GM21737 (cell line): Measurements from ENCODE around the gene VPS26A.
"Not testable (repeated sequence)": the region's sequence is repeated elsewhere in the genome, so short reads cannot be mapped to it uniquely, and the experiment has no call there.

Experiments used
- ATAC-seq: cut with Tn5 transposase; IDR thresholded peaks from one replicate; pipeline ENCODE4 v1.9.1; 2021; ENCODE audit warnings: mild to moderate bottlenecking, moderate library complexity; ENCODE audit not compliant: unreplicated experiment

VPS26A gene

DNA sequence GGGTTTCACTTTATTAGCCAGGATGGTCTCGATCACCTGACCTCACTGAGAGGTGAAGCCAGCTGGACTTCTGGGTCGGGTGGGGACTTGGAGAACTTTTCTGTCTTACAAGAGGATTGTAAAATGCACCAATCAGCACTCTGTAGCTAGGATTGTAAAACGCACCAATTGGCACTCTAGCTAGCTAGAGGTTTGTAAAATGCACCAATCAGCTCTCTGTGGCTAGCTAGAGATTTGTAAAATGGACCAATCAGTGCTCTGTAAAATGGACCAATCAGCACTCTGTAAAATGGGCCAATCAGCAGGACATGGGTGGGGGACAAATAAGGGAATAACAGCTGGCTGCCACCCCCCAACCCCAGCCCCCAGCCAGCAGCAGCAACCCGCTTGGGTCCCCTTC is 51.3 kb downstream of the VPS26A start:
- not testable (repeated sequence) for ATAC-seq

DNA sequence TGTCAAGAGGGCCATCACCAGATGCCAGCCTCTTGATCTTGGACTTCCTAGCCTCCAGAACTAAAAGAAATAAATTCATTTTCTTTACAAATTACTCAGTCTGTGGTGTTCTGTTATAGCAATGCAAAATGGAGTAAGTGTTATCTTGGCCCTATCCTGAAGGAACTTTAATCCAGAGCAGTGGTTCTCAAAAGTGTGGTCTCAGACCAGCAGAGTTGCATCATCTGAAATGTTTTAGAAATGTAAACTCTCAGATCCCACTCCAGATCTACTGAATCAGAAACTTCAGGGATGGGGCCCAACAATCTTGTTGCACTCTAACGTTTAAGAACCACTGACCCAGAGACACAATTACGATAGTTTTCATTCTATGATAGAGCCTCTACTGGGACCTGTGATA is 52.8 kb downstream of the VPS26A start:
- ATAC-seq: no peak

DNA sequence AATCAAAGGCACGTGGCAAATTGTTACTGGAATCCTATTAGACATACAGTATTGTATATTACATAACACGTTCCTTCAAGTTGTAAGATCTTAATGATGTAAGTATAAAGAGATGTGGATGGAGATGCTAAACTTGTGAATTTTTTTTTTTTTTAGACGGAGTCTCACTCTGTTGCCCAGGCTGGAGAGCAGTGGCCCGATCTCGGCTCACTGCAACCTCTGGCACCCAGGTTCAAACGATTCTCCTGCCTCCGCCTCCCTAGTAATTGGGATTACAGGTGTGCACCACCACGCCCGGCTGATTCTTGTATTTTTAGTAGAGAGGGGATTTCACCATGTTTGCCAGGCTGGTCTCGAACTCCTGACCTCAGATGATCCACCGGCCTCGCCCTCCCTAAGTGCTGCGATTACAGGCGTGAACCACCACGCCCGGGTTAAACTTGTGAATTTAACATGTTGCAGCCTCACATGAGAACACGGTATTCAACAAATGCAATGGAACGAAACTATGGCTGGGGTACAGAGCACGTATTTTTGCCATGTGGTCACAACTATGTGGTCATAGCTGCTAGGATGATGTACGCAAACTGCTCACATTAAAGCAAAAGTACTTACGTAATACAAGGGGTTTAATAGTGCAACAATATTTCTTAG is 55.2 kb downstream of the VPS26A start:
- ATAC-seq: peak; percentile 20

DNA sequence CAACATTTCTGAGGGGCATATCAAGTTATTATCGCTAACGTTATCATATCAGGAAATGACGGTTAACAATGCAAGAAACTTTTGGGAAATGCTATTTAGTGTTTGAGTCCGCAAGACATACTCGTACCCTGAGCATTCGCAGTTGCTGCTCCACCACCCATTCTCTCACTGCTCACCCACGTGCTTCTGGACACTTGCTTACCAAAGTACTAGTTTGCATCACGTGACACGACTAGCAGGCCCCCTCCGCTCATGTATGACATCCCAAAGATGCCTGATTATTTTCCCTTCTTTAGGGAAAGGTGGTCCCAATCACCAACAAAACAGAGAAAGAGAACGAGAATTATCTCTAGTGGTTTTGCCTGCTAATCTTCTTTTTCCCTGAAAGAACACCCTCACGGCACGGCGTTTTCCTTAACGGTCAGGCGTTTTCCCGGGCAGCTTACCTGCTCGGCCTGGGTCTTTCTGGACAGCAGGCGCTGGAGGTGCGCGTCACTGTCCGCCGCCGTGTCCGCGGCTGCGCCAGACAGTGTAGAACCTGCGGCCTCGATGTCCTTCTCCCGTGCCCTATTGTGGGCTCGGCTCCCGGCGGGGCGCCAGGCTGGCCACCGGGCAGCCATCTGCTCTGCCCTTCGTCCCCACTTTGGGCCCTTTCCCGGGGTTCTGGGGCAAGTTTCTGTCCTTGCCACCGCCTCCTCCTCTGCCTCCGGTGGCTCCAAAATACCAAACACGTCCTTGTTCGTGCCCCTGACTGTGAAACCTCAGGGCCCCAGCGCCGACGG is 56.0 kb downstream of the VPS26A start, which contains the start of gene SUPV3L1:
Gene SUPV3L1, plus strand, starts transcription at position 492 of the 782 bp plus-strand sequence. Its CDS starts 58 bp downstream, at position 550.
- ATAC-seq: peak; percentile 82

DNA sequence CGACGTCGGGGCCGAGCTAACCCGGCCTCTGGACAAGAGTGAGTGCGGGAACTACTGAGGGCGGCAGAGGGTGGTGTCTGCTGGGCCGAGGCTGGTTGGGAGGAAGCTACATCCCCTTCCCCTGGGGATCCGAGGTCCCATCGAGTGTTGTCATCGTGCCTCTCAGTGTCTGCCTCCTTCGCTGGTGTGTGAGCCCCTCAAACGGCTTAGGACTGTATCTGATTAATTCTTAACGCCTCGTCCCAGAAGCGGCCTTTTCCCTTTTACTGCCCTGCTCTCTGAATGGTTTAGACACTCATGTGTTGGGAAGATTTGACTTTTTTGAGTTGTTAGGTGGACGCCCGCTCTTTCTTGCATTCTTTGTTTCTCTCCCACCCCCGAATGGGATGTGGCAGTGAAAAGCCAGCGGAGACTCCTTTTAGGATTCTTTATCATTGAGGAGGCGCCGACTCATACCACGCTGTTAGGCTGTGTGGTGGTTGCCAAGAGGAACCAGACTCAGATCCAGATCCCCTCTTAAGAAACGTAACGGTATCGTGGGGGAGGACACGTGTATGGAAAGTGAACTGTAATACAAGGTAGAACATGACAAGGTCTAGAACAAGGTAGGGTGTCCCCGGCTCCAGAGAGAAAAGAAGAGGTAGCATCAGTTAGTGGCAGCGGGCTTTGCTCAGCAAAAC is 56.7 kb downstream of the VPS26A start:
- peak; percentile 9 for ATAC-seq

DNA sequence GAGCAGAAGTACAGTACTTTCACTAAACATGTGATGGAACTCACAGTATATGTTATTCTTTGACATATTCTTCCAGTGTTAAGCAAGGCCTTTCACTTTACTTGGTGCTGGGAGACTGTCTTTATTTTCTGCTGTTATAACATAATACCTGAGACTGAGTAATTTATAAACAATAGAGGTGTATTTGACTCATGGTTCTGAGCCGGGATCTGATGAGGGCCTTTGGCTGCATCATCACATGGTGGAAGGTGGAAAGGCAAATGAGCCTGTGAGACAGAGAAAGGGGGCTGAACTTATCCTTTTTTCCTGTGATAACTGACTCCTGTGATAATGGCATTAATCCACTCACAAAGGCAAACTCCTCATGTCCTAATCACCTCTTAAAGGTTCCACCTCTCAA is 57.5 kb downstream of the VPS26A start:
- ATAC-seq: no peak

DNA sequence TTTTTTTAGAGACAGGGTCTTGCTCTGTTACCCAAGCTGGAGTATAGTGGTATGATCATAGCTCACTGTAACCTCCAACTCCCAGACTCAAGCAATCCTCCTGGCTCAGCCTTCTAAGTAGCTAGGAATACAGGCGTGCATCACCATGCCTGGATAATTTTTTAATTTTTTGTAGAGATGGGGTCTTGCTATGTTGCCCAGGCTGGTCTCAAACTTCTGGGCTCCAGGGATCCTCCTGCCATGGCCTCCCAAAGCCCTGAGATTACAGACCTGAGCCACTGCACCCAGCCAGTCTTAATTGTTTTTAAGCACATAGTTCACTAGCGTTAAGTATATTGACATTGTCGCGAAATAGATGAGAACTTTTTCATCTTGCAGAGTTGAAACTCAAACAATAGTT is 58.0 kb downstream of the VPS26A start:
- no peak for ATAC-seq

DNA sequence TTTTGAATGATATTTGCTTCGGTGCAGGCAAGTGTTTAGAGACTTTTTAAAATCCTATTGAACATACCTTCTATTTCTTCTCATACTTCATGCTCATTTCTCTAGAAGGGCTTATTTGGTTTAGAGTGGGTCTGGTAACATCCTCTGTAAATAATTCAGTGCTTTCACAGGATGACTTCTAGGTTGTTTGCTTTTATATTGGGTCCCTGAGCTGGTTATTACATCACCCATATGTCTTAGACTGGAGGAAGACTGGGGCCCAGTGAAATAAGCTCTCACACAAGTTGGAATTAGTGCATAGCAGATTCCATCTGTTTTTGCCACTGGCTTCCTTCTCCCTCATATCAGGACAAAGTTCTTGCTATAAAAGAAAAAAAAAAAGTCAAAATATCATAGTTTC is 62.5 kb downstream of the VPS26A start:
- ATAC-seq: no peak

DNA sequence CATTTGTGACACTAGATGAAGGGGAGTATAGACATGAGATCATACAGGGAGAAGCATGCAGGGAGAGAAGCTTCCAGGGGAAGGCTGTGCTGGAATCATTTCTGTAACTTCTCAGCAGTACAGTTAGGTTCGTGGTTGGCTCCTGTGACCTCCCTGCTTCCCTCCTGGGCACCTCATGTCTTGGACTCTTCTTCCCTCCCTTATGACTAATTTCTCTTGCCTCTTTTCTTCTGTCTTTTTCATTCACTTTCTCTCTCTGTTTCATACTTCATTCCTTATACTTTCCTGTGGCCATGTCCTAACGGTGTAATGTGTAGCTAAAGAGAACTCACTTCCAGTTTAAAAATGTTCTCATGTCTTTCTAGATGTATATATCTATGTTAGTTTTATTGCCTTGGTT is 77.1 kb downstream of the VPS26A start:
- ATAC-seq: no peak

DNA sequence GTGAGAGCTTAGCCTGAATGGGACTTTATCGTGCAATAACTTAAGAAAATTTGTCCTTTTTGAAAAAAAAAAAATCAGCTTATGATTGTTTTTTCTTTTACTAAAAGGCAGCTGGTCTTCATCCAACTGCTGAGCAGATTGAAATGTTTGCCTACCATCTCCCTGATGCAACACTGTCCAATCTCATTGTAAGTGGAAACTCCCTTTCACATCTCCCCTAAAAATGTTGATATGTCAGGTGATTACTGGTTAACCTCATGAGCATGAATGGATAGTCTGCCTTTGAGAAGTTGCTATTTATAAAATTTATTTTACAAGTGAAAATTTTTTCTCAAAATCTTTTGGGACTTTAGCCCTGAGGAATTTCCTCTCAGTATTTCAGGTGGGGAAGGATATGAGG is 78.4 kb downstream of the VPS26A start:
- ATAC-seq: no peak

DNA sequence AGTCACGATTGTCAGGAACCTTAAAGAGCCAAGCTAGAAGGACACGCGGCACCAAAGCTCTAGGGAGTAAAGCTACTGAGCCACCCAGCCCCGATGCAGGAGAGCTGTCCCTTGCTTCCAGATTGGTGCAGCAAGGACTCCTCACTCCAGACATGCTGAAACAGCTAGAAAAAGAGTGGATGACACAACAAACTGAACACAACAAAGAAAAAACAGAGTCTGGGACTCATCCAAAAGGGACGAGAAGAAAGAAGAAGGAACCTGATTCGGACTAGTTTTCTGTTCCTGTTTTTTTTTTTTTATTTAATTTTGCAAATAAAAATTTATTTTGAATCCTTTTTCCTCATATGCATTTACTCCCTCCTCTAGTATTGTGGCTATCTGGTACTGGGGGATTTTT is 84.8 kb downstream of the VPS26A start:
- ATAC-seq: no peak

DNA sequence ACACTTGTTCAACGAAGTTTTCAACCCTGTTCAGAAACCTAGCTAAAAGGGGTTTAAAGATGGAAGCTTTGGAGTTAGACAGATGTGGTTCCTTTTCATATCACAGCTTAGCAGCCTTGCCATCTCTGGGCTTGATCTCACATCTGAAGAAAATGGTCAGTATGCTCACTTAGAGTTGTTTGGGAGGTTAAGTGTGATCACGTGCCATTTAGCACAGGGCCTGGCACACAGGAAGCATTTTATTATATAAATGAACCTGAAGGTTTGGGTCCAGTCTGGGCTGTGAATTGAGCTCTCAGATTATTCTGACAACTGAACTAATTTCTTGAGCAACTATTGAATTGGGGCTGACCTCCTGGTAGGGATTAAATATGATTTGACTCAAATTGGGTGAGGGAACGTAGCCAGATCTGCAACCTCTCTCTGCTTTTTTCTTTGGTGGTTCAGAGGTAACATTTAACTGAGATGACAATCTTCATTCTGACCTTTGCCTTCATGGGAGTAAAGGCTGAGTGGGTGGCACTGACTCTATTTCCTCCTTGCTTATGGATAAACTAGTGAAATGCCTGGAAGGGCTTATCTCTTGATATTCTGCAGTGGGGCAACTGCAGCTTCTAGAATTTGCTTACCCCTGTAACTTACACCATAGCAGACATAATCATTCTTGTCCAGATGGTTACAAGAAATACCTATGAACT is 86.0 kb downstream of the VPS26A start:
- ATAC-seq: no peak

DNA sequence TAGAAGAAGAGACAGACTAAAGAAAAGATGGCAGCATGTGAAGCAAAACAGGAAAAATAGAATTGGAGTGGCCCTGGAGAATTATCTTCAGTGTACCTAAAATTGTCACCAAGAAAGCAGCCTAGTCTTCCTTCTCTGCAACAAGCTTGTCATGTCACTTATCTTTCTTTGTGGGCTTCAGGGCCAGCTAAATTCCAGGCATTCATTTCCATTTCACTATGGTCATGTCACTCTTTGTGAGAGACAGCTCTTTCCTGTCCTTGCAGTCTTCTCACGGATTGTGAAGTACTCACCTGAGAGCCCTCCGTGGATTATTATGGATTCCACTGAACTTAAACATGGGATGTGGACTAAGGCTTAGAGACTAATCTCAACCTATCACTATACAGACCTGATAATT is 87.1 kb downstream of the VPS26A start:
- no peak for ATAC-seq

DNA sequence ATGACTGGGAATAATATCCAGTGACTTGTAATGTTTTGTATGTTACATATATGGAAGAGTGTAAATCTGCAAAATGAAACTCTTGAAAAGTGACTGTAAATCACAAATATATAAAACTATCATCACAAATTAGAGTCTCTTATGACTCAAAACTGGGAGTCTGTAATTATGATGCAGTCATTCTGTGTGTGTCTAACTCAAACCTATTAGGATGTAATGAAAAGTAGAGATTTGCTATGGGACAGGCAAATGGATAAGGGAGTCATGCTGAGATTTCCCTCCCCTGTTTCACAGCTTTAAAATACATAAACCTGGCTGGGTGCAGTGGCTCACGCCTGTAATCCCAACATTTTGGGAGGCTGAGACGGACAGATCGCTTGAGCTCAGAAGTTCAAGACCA is 87.5 kb downstream of the VPS26A start:
- ATAC-seq: no peak

DNA sequence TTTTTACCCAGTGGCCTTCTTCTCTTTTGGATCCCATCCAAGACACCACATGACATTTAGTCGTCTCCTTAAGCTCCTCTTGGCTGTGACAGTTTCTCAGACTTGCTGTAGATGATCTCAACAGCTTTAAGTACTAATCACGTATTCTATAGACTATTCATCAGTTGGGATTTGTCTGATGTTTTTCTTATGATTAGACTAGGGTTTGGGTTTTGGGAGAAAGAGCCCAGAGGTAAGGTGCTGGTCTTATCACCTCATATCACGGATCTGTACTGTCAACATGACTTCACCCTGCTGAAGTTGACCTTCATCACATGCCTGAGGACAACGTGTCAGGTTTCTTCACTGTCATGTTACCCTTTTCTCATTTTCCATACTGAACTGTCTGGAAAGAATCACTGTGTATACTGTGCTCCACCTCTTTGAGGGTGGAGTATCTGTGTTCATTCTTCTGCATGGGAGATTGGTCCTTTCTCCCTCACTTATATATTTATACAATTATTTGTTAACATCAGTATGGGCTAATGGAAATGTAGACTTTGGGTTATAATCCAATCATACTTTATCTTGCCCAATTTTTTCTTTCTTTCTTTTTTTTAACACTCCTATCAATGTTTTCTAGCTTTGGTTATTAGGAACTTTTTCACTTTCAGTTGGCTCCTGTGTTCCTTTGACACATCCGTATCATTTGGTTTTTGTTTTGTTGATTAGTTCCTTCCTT is 89.8 kb downstream of the VPS26A start:
- ATAC-seq: no peak

DNA sequence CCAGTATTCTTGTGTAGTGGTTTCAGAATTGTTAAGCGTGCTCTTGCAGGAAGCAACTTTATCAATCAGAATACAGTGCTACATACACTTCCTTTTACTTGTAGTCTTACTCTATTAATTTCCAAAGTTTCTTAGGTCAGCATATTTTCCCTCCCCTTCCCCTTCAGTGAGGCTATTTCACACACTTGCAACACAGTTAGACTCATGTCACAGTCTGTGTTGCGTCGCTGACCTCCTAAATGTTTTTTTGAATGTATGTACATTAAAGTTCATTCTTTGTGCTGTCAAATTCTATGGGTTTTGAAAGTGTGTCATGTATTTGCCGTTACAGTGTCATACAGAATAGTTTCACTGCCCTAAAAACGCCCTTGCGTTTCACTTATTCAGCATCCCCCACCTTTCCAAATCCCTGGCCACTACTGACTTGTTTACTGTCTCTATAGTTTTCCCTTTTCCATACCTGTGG is 90.7 kb downstream of the VPS26A start:
- no peak for ATAC-seq

DNA sequence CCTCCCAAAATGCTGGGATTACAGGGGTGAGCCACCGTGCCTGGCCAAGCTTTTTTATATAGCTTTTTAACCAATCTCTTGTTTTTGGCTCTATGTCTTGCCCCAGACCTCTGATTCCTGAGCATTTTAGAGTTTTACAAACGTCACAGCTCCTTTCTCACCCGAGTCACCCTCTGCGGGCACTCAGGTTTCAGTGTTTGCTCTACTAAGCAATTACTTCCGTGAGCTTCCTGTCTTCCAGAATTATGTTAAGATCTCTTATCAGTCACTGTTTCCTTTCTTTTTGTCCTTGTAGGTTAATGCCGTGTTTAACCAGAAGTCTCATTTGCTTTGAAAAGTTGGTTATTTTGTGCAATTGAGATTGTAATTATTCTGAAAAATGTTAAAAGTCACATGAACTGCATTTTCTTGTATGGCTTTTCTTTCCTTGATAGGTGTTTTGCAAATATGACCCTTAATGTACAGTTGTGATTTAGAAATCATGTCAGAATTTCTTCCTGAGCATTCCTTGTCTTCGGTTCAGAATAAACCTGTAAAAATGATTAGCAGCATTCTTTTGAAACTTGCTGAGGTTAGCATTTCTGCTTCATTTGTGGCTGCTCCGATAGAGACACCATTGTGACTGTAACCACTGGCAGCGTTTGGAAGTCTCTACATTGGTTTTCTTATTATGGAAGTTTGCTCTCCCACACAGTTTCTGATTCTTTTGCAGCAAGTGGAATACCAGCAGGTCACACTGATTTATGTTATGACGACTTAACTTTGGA is 91.6 kb downstream of the VPS26A start:
- ATAC-seq: no peak

DNA sequence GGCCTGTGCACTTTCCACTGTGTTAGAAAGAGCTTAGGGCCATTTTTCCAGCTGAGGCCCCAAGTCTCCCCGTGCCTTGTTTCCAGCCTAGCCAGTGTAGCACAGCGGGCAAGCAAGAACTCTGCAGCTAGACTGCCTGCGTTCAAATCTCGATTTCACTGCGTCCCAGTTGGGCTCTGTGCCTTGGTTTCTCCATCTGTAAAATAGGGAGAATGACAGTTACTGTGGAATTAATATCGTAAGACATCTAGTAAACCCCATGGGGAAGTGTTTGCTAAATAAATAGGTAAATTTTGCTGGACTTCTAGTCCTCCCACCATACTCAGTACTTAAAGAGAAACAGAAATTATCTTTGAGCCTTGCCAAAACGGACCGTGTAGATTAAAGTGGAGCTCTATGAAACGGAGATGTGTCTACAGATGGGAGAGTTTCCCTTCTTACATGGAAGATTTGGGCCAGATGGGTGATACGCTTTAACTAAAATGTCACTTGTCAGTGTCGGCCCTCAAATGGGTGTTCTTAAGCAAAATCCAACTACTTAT is 92.7 kb downstream of the VPS26A start:
- ATAC-seq: no peak

DNA sequence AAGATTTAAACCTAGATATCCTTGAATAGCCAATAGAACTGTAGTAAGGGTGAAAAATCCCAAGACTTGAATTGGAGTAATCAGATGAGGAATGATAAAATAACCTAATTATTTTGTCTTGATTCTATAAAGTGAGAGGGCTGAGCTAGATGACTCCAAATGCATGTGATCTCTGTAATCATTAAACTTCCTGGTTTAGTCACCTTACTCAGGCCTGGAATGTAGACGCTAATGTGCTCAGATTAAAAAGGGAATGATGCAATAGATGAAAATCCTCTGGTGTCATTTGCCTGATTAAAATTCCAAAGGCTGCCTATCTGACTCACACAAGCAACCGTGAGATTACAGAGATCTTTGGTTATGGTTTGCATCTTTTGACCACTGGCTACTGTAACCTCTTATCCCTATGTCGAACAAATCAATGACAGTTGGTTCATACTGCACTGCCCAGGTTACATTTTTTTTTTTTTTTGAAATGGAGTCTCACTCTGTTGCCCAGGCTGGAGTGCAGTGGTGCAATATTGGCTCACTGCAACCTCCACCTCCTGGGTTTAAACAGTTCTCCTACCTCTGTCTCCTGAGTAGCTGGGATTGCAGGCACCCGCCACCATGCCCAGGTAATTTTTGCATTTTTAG is 93.3 kb downstream of the VPS26A start:
- ATAC-seq: no peak
